GM23338 (cell line): ENCODE data around the gene CNTNAP5.

ENCODE experiments used
- CTCF ChIP-seq, 2 experiments: fragments of 200-600 bp in 1 of 2; sonication (generic) in 1 of 2; conservative IDR thresholded peaks; 2 replicates each; pipeline versions ENCODE4 v1.5.1 to v1.6.1; 2016 to 2017; ENCODE audit warnings: antibody characterized with exemption in 2 of 2, low read depth in 2 of 2, mild to moderate bottlenecking in 2 of 2, moderate library complexity in 1 of 2
- EZH2 ChIP-seq: fragments of 200-600 bp; sonication (generic); IDR thresholded peaks from one replicate; pipeline ENCODE4 v1.8.0; 2017; ENCODE audit warnings: antibody characterized with exemption, mild to moderate bottlenecking, low read depth; ENCODE audit not compliant: unreplicated experiment
- POLR2AphosphoS5 ChIP-seq: IDR thresholded peaks from 2 replicates; pipeline ENCODE4 v1.6.1; 2016; ENCODE audit warnings: antibody characterized with exemption, low read depth
- REST ChIP-seq: IDR thresholded peaks from one replicate; pipeline ENCODE4 v1.6.1; 2018; ENCODE audit warnings: antibody characterized with exemption; ENCODE audit not compliant: unreplicated experiment
- STAT1 ChIP-seq: IDR thresholded peaks from one replicate; pipeline ENCODE4 v1.6.1; 2016; ENCODE audit warnings: antibody characterized with exemption; ENCODE audit not compliant: unreplicated experiment

GRCh38 chr2:124254621-124255020 lies 229.5 kb downstream of the CNTNAP5 start:
- TF ChIP-seq REST (no peak), CTCF (conservative IDR thresholded peaks at IDR 0.05; ENCODE audit: low read depth in 2 of 2) (no peak), EZH2 (no peak), POLR2AphosphoS5 (no peak), STAT1 (no peak)
